GM19372 (cell line): ENCODE measurements around the gene ZBTB20.
"Not testable (repeated sequence)": the region's sequence is repeated elsewhere in the genome, so short reads cannot be mapped to it uniquely, and the experiment has no call there.

Experiments used
- ATAC-seq: cut with Tn5 transposase; IDR thresholded peaks from one replicate; pipeline ENCODE4 v1.9.1; 2021; ENCODE audit warnings: mild to moderate bottlenecking, low read depth, moderate library complexity; ENCODE audit not compliant: unreplicated experiment

ZBTB20 gene

DNA sequence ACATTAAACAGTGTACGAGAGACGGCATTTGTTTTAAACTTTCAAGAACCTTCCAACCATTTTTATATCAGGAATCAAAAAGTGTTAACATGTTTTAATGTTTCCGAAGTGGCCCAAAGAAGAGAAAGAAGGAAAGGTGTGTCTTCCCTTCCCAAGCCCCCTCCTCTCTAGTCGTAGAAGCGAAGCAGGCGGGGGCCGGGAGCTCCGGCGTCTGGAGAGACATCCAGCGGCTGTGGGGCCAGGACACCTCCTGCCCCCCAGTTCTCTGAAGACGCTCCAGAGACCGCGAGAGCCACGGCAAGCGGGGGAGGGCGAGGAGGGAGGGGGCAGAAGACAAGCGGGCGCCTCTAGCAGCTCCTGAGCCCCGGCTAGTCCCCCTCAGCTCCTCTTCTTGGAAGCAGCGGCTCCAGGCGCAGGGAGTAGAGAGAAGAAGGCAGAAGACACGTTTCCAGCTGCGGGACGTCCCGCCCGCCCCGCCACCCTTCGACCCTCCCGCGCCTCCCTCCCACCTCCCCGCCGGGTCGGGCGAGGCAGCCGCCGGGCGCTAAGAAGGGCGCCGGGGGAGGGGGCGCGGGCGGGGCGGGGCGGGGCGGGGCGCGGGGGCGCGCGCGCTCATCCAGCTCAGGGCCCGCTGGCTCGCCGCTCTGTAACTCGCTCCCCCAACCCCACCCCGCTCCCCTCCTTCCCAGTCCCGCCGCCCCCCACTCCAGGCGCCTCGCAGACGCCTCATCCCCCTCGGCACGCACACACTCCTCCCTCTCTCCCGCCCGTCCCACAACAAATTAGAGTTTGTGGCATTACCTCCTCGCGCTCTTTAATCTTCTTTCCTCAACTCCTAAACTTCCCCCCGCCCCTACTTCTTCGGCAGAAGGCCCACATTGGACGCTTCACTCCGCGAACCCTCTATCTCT lies at the start of gene ZBTB20:
Gene ZBTB20, minus strand, starts transcription at position 871 of the 911 bp plus-strand sequence.
- ATAC-seq = peak; percentile 21

DNA sequence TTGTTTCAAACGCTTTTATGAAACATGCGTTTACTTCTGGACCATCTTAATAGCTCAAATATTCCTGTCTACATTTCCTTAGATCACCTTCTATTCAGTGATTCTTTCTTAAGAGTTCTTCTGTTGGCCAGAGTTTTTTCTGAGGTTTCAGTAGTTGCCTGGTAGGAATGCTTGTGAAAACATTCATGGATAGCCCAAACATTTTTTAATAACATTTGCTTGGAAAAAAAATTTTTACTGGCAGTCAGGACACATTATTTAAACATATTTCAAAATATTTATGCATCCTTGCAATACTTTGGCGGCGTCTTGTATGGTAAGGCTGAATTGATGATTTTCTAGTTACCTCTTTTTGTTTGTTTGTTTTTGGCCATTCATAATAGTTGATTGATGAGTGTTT lies 47.4 kb upstream of the ZBTB20 start:
- ATAC-seq = no peak

GRCh38 chr3:115190747-115191146 lies 43.7 kb upstream of the ZBTB20 start:
- ATAC-seq = no peak

GRCh38 chr3:115187149-115187757 lies 40.2 kb upstream of the ZBTB20 start:
- peak; percentile 100 for ATAC-seq

DNA sequence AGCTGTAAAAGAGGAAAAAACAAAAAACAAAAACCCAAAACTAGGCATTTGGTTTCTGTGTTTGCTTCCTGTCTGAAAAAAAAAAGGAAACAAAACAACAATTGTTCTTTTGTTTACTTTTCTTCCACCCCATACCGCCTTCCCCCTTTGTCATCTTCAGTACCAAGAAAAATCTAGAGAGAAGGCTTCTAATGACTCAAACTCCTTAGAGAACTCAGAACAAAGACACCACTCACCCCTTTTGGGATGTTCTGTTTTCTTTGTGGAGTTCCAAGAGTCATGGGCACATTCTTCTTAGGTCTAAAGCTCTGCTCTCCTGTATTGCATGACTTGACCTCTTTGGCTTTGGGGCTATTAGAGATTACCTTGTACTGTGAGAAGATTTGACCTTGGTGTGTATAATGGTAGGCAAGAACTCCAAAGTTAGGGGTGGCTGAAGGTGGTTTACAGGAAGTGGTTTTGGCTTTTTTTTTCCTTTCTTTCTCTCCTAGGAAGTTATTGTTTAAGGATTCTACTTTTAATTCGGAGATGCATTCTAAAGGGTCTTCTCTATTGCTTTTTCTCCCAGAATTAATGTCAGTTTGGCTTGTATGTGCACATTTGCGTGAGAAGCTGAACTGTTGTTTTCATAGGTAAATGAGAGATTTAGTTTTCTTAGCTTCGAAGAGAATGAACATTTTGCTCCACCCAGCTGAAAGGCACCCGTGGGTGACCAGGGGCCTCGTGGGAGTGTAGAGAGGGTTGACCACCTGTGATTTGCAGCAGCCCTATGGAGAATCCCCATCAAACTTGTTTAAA lies 39.5 kb upstream of the ZBTB20 start:
- ATAC-seq = peak; percentile 36

GRCh38 chr3:115184859-115185572 lies 37.9 kb upstream of the ZBTB20 start:
- ATAC-seq = not testable (repeated sequence)

- ATAC-seq = not testable (repeated sequence)
Measured at GRCh38 chr3:115178930-115179329, 31.8 kb upstream of the ZBTB20 start.

DNA sequence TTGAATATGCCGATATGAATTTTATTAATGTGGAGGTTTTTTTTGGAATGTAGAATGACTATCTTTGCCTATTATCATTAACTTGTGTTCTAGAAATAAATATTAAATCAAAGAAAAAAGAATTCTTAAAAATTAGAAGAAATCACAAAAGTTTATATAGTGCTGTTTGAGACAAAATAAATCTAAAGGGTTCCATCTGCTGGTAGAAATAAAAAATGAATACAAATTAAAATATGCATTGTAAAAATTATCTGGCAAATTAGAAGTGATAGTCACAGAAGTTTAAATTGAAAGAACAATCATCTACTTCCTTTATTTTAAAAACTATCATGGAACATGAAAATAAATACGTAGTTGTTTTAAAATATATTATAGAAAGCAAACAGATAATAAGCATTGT lies 22.7 kb upstream of the ZBTB20 start:
- ATAC-seq = no peak

DNA sequence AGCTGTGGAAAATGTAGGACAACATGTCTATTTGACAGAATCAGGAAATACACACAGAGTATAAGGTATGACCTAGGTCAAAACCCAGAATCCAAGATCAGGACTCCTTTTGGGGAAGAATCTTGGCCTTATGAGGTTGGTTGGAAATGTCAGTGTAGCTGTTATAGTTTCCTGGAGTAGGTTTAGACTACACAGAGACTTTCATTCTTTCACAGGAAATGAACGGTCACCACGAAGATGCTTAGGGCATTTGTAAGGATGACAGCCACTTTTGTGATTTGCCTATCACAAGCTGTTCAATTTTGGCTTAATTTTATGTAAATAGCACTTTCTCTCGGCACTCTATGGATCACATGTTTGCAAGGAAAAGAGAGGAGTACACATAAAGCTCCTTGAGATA lies 18.6 kb upstream of the ZBTB20 start:
- ATAC-seq = no peak

DNA sequence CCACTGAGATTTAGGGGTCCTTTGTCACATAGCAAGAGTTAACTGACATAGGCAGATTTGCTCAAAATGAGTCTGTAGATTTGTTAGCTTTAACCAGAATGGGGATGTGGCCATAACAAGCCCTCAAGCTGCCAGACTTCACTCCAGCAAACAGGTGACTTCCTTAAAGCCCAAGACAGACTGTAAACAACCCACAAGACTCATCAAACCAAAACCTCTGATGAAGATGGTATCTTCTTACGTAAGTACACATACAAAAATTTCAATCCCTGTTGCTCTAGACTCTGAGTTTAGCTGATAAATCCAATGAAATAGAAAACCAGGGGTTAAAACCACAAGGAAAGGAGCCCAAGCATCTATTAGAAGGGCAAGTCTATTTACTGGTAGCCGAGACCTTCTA lies 18.2 kb upstream of the ZBTB20 start:
- ATAC-seq = no peak

DNA sequence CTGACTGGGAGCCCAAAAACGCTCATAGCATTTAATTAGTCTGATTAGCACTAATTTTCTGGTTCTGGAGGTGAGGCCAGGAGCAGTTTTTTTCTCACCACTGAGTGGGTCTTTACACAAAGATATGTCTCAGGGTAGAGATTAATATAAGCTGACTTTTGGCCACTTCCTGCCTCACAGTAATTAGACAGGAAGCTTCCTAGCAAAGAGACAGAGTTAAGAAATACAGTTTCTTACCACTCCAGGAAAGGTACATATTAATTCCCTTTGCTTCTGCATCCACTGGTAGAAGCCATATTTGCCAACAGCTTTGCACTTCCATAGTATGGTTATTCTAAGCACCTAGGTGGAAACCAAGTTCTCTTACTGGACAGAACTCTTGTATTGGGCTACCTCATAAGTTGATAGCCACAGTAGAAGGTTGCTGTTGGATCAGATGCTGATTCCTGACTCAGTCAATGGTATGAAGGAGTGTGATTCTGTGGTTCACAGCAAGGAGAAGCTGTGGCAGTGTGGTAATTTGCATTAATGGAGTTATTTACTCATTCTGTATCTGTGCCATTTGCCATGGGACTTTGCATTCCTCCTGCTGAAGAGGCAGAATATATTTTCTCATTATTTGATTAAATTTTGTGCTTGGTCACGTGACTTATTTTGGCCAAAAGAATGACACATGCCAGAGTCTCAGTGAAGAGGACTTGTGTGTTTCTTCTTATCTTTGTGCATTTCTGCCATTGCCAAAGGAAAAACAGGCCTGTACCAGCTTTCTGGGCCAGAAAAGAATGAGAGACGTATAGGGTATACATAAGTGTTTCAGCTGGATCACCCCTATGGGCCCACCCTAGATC lies 17.5 kb upstream of the ZBTB20 start:
- ATAC-seq = no peak

GRCh38 chr3:115162759-115163158 lies 15.7 kb upstream of the ZBTB20 start:
- ATAC-seq = no peak

DNA sequence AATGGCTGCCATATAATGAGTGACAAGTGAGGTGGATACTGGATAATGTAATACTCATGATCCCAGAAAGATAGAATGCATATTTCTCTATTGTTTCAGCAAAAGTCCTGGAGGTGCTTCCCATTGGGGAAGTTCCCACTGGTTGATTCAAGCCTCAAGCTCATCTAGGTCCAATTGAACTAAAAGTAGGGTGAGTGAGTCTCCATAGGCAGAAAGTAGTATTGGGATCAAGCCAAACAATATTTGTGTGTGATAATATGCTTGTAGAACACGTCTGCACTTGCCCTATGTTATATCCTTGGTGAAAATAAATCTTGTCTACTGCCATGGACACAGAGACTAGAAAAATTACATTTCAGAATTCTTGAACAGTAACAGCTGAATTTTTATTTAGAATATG lies 14.8 kb upstream of the ZBTB20 start:
- ATAC-seq = no peak

DNA sequence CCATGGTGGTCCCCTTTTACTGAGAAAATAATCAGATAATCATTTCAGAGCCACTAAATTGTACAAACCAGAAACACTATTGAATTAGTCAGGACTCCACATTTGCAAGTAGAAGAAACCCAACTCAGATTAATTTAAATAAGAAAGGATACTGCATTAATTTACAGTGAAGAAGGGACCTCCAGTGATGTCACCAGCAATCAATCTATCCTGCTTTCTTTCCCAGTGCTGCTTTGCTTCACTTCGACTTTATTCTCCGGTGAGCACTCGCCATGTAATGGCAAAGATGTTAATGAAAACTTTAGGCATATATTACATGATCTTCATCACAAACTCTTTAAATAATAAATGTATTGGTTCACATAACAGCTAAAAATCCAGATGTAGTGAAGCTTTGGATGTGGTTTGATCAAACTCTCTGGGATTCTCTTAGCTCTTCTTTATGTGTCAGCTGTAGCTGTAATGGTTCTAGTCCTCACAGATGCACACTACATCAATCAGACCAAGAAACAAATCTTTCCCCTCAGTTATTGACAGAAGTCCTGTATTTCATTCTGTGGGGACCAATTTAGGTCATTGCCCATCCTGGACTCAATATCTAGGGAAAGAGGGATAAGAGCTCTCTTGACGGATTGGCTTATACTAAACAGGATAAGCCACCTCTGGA lies 14.2 kb upstream of the ZBTB20 start:
- no peak for ATAC-seq

- peak; percentile 99 for ATAC-seq
Measured at GRCh38 chr3:115160295-115160694, 13.2 kb upstream of the ZBTB20 start.

DNA sequence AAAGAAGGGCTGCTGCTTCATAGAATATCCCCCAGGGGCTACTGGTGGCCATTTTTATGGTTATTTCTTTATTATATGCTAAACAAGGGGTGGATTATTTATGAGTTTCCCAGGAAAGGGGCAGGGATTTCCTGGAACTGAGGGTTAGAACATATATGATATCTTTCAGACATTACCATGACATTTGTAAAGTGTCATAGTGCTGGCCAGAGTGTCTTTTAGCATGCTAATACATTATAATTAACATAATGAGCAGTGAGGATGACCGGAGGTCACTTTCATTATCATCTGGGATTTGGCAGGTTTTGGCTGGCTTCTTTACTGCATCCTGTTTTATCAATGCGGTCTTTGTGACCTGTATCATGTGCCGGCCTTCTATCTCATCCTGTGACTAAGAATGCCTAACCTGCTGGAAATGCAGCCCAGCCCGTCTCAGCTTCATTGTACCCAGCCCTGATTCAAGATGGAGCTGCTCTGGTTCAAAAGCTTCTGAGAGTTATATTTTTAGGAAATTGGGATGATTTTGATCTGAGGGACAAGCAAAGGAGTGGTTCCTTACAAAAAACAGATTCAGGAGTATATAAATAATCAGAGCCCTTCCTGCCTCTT lies 9.1 kb upstream of the ZBTB20 start:
- no peak for ATAC-seq

DNA sequence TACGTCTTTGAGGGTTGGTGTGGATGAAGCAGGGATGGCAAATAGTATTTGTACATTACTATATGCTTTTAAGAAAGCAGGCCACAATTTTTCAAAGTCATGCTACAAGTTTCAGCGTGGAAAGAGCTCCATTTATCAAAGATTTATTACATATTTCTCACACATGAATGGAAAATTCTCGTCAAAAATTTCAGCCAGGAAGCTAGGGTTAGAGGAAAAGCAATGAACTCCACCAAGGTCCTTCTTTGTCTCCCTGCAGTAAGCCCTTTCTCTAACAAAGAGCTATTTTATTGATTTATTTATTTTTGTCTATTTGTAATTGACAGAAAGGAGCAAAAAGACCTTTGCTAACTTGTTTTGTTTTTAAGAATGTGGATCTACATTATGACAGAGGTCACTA lies 7.5 kb upstream of the ZBTB20 start:
- ATAC-seq = no peak

DNA sequence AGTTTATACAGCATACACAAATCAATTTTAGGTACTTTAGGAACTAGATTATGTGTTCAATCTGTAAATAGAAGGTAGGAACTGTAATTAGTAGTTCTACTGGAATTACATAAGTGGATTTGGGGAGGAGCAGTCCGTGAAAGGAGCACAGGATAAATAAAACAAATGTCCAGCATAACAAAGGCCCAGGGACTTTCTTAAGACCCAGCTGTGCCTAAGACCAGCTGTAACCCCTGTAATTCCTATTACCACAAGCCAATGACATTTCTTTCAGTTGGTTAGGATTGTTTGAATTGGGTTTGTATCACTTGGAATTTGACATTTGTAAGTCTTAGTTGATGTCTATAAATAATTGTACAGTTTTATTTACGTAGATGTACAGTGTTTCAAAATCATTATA lies 4.8 kb upstream of the ZBTB20 start:
- no peak for ATAC-seq
